GM12865 (cell line): ENCODE data around the gene SMARCD3.

ENCODE experiments used
- DNase-seq: peaks from one replicate; pipeline ENCODE4 v3.0.0; 2010; ENCODE audit warnings: low read depth
- H3K4me3 ChIP-seq: 2 replicates; pipeline ENCODE4 v1.5.1; 2011; ENCODE audit warnings: mild to moderate bottlenecking, low read depth, low read length, control low read depth
- TF ChIP-seq, protein P1 (sequence below): IDR thresholded peaks from 2 replicates; pipeline ENCODE4 v1.5.1; 2011; ENCODE audit warnings: low read length, control low read depth, low read depth, inconsistent platforms; ENCODE audit not compliant: insufficient read depth; ENCODE audit errors: missing control alignments

SMARCD3 gene

DNA sequence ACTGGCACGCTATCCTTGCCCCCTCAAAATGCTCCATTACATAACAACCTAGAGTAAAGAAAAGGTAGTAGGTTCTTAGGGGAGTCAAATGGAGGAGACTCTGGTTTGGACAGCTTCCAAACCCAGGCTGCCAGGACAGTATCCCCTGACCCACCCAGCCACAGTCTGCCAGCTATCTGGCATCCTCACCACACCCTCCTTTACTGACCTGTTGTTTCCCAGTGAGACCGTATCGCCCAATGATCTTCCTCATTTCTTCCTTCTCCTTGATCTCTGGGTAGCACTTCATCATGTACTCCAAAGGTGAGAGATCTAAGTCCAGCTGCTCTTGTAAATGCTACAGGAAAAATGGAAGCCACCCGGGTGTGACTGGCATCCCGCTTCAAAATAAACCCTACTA is 33.1 kb downstream of the SMARCD3 start:
- no peak overlapping the region for H3K4me3 ChIP-seq
- DNase-seq: no peak
- TF ChIP-seq, protein P1, sequence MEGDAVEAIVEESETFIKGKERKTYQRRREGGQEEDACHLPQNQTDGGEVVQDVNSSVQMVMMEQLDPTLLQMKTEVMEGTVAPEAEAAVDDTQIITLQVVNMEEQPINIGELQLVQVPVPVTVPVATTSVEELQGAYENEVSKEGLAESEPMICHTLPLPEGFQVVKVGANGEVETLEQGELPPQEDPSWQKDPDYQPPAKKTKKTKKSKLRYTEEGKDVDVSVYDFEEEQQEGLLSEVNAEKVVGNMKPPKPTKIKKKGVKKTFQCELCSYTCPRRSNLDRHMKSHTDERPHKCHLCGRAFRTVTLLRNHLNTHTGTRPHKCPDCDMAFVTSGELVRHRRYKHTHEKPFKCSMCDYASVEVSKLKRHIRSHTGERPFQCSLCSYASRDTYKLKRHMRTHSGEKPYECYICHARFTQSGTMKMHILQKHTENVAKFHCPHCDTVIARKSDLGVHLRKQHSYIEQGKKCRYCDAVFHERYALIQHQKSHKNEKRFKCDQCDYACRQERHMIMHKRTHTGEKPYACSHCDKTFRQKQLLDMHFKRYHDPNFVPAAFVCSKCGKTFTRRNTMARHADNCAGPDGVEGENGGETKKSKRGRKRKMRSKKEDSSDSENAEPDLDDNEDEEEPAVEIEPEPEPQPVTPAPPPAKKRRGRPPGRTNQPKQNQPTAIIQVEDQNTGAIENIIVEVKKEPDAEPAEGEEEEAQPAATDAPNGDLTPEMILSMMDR: no peak

DNA sequence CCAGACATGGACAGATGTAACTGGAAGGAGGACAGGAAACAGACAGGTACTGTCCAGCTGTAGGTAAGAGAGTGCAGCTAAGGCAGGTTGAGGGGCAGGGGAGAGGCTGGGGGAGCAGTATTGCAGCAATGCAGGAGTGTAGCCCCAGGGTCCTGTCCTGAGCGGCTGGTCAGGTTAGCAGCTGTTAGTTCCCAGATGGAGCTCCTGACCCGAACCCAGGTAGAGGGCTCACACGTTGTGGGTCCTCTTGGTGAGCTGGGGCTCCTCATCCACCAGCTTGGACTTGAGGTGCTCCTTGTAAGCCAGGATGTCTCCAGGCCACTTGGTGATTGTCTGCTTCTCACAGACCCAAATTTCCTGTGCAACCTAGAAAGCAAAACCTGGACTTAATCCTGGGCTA is 34.7 kb downstream of the SMARCD3 start:
- no peak overlapping the region for H3K4me3 ChIP-seq
- no peak for DNase-seq
- TF ChIP-seq, protein P1: no peak

DNA sequence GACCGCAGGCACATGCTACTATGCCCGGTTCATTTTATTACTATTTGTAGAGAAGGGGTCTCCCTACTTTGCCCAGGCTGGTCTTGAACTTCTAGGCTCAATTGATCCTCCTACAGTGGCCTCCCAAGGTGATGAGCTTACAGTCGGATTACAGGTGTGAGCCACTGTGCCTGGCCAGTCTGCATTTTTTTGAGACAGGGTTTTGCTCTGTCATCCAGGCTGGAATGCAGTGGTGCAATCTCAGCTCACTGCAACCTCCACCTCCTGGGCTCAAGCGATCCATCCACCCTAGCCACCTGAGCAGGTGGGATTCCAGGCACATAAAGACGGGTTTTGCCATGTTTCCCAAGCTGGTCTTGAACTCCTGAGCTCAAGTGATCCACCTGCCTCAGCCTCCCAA is 35.9 kb downstream of the SMARCD3 start:
- H3K4me3 ChIP-seq: no peak overlapping the region
- TF ChIP-seq, protein P1: no peak
- no peak for DNase-seq

DNA sequence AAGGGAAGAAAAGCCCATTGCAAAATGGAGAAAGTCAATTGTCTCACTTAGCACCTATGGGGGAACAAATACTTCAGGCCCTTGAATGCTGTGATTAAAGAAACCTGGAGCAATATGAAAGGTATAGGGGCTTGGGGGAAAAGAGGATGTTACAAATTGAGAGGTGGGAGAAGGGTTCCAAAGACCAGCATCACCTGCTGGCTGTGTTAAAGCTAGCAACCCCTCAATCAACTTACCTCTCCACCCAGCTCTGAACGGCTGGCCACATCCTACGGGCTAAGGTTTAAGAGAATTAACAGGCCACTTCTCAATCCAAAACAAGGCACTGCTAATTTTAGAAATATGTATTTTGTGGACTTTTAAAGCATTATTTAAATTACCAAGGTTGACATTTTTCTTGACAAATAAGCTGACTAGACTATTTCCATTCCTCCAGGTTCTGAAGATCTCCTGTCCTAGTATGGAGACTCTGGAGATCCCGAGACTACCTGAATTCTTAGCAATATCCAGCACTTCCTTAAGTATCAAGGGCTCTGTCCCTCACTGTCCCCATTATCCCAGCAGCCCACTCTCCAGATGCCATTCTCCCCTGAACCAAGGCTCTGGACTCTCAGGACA is 37.2 kb downstream of the SMARCD3 start:
- H3K4me3 ChIP-seq: no peak overlapping the region
- DNase-seq: no peak
- TF ChIP-seq, protein P1: no peak

DNA sequence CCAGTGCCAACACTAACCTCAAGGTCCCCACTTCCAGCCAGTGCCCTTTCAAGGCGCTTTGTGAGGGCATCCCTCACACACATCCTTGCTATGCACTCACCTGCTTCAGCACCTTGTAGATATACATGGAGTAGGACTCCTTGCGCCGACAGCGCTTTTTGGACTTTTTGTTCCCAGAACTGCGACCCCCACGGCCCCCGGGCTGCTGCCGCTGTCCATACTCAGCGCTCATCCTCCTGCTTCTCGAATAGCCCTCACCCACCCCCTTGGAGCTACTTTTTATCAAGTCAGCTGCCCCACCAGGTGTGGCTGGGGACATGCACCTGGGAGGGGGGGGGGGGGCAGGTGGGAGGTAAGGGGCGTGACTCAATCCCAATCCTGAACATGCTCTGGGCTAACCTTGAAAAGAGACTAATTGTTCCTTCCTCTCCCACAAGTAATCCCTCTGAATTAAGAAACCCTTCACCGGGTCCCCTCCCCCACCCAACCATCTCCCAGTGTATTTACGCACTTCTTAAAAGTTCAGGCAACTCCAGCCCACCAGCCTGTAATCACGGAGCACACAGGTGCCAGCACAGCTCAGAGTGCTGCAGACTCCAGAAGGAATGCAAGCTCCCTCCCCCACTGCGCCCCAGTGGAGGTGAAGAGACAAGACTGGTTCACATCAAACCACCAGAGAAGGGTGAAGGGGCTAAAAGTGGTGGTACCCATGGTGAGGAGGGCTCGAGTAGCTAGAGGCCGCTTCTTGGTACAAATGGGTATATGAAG is 38.2 kb downstream of the SMARCD3 start, which contains the start of gene H2BK1:
TSS of gene H2BK1 (minus strand) at position 402 of the 768 bp plus-strand sequence. CDS start at position 232, 170 bp downstream.
- no peak for DNase-seq
- TF ChIP-seq, protein P1: no peak
- no peak within 1 kb of the TSS for H3K4me3 ChIP-seq

DNA sequence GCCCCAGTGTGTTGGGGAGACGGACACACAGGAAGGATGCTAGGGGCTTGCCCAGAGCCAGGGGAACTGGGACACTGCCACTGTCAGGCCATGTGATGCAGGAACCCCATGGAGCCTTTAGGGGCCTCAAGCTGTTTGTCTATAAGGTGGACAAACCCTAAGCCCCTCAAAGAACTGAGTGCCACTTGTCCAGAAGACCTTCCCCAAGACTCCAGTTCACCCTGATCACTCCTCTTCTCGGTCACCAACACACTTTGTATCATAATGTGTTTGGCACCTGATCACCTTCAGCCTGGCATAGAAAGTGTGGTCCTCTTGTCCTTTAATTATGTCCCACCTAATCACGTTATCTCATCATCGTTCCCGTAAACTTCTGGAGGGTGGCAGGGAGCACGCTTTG is 38.9 kb downstream of the SMARCD3 start:
- TF ChIP-seq, protein P1: no peak
- H3K4me3 ChIP-seq: no peak overlapping the region
- no peak for DNase-seq
